Activated CD4-positive, CD25-positive, alpha-beta regulatory T cell (primary cell): ENCODE results near the gene PSEN2.

Experiments
- DNase-seq, 4 experiments: peaks; one replicate each; lab custom pipeline; 2025; lab: John Stamatoyannopoulos, UW

PSEN2 gene

GRCh38 chr1:226864311-226864710 lies 6.1 kb upstream of the PSEN2 start:
- DNase-seq: no peak

DNA sequence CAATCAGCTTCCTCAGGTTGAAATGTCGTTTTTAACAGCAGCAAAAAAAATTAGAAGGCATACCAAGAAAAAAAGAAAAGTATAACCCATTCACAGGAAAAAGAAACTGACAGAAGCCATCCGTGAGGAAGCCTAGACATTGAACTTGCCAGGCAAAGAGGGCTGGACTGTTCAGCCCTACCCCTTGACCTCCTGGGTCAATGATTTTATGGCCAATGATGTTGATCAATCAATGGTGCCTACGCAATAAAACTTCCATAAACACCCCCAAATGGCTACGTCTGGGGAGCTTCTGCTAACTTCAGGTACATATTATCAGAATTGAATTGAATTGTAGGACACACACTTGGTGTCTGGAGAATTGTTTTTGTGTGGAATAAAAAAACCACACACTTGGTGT lies 4.8 kb upstream of the PSEN2 start:
- DNase-seq: no peak

DNA sequence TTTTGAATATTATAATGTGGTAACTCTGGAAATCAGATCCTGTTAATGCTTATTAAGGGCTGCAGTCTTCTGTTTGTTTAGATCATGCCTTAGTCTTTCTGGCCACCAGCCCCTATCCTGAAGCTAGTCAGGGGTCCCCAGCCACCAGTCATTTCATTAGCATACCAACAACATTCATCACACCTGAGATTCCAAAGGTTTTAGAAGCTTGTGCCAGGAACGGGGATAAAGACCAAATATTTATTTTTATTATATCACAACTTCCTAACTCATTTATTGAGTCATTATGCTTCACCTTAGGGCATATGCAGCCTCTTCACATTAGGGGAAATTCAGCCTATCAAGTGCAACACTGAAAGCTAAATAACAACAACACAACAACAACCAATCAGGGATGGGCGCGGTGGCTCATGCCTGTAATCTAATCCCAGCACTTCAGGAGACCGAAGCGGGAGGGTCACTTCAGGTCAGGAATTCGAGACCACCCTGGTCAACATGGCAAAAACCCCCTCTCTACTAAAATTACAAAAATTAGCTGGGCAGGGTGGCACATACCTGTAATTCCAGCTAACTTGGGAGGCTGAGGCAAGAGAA lies 2.9 kb upstream of the PSEN2 start:
- DNase-seq: no peak

GRCh38 chr1:226868726-226869125 lies 1.7 kb upstream of the PSEN2 start:
- no peak for DNase-seq

GRCh38 chr1:226870026-226870400 lies 403 bp upstream of the PSEN2 start:
- DNase-seq: no peak

DNA sequence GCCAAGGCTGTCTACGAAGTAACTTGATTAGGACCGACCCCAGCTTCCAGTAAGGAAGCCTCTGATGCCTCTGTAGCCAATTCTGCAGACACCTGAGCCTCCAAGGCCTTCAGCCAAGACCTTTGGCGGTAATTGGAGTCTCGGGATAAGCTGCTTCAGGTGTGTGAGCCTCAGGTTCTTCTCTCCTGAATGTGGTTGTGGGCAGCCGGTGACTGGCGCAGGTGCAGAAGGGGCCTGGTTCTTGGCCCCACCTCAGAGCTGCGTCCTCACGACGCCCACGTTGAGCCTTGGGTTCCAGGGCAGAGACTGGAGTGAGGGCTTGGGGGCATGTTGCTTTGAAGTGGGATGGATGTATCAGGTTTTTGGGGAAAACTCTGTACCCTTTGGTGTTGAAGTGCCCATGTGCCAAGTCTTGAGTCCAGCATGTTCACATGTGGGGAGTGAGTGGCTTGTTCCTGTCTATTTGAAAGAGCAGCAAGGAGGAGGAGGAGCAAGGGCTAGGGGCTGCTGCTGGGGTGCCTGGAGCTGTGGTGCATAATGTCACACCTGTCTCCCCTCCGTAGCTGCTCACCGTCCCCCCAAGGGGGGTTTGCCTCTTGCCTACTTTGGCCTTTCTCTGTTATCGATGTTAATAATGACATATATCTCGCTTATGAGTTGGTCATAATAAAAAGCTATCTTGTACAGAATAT lies 1.4 kb downstream of the PSEN2 start:
- no peak for DNase-seq

DNA sequence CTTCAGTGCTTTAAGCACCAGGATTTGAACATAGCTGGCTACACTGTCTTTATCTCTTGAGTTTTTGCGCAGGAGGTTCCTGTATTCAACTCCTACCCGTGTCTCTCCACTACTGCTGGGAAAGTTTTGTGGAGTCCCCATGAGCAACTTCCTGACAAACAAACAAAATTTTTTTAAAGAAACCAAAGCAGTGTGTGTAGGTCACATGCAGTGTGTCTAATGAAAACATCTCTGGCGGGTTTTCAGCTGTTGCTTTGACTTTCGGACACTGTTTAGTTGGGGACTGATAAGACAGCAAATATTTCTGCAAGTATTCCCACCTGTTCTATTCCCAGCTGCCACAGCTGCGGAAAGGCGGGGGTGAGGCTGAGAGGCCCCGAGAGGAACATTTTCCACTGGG lies 2.0 kb downstream of the PSEN2 start:
- DNase-seq: no peak

DNA sequence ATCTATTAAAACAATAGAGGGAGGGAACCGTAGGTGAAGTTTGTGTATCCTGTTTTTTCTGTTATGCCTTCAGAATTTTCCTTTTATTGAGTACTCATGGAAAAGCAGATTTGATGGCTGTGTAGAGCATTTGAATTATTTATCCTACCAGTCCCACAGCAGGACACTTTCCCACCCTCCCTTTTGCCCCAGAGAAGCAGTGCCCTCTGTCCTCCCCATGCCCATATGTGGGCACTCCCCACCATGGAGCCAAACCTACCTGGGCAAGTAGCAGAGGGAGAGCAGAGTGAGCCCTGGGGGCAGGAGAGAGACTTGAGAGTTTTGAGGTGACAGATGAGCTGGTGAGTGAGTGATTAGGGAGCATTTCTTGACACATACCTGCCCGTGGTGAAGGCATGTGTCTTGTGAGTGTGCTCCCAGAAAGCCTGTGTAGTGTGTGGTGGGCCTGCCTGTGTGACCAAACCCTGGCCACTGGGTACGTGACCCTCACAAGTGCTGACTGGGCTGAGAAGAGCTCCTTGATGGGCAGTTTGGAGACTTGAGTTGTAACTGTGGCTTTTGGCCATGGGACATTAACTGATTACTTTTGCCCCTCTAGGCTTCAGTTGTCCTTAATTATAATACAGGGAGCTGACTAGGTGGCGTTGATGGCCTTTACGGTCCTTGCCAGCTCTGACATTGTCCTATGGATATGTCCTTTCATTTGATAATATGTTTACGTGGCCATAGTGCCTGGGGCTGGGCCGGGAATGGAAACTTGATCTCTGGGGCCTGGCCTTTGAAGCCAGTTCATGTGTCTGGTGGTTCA lies 3.6 kb downstream of the PSEN2 start:
- no peak for DNase-seq

DNA sequence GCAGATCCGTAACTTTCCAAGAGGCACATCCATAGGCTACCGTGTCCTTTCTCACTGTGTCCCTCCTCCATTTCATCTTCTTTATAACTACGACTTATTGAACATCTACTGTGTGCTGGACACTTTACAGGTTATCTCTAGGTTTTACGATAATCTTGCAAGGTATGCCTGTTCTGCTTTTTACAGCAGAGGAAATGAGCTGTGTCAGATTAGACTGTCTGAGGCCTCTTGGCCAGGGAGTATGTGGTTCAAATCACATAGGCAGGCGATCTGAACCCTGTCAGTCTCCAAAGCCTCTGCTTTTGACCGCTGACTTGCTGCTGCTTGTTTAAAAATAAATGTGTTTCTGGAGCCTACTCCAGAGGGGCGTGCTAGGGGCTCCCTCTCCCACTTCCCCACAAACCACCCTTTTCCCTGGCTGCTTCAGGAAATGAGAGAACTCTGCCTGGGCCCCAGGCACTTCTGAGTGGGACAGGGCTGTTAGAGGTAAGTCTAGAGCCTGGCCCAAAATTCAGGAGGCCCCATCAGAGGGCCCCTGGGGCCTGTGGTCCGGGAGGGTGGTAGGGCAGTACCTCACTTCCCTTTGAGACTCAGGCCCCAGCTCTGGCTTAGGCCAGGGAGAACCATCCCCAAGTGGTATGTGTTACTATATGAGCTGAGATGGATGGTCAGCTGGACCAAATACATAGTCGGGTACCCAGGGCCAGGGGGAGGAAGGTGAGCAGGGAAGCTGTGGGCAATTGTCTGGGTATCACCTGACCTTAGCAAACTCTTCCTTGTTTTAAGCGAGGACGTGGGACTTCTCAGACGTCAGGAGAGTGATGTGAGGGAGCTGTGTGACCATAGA lies 4.4 kb downstream of the PSEN2 start:
- DNase-seq: no peak

- DNase-seq: no peak
Observed at GRCh38 chr1:226875641-226876295, 5.4 kb downstream of the PSEN2 start.

DNA sequence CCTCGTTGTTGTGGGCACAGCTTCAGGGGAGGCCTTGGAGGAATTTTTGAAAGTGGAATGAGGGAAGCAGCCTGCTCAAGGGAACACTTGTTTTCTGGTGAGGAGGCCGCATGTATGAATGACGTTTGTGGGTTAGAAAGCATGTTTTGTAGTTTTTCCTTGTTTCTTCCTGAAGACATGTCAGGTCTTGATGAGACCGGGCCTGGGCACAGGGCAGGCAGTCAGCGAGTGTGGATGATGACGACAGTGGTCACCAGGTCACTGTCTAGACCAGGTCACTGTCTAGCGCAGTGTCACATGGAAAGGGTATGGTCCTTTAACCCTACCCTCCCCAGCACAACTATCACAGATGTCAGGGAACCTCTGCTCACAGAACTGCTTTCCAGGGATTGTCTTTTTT lies 7.3 kb downstream of the PSEN2 start:
- DNase-seq: no peak

DNA sequence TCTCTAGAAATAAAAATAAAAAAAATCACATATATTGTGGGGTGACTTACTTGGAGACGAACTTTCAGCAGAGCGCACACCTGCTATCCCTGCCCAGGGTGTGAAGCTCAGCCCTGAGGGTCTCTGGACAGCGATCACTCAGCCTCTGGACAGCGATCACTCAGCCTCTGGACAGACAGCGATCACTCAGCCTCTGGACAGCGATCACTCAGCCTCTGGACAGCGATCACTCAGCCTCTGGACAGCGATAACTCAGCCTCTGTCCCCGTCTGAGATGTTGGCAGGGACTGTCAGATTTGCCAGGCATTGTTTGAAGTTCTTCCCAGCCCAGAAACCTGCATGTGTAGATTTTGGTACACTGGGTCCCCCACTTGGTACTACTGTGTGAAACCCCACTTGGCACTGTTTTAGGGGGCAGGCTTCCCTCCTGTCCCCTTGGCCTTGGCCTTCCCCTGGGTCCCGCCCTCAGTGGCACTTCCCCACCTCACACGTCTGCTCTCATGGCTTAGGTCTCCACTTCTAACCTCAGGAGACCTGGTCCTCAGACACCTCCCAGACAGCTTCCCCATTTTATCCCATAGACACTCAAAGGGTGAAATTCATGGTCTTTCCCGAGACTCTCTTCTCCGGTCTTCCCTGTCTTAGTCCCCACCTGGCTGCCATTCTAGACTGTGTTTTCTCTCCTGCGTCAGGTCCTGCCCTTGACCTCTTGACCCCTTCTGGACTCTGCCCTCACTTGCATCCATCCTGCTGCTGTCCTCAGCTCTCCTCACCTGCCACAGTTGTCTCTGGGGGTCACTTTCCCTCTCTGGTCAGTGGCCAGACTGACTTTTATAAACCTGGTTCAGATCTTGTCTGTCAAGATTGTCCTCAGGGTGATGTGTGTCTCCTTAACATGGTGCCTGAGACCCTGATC lies 10.2 kb downstream of the PSEN2 start:
- DNase-seq: no peak

GRCh38 chr1:226881515-226882185 lies 11.2 kb downstream of the PSEN2 start:
- DNase-seq: no peak

DNA sequence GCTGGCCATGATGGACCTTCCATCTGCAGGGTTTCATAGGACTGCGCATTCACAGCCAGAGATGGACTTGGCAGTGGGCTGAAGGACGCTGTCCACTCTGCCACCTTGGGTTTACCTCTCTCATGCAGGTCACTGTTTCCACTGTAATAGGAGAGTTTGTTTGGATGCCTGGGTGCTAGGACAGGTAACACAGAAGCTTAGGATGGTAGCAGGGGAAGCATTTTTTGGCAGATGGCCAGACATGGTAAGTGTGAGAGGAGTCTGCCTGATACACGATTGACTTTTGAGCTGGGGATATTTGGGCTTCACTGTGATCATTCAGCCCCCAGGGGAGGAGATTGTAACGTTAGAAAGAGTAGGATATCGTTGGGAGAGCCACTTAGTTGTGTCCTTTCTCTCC lies 11.8 kb downstream of the PSEN2 start:
- DNase-seq: no peak

DNA sequence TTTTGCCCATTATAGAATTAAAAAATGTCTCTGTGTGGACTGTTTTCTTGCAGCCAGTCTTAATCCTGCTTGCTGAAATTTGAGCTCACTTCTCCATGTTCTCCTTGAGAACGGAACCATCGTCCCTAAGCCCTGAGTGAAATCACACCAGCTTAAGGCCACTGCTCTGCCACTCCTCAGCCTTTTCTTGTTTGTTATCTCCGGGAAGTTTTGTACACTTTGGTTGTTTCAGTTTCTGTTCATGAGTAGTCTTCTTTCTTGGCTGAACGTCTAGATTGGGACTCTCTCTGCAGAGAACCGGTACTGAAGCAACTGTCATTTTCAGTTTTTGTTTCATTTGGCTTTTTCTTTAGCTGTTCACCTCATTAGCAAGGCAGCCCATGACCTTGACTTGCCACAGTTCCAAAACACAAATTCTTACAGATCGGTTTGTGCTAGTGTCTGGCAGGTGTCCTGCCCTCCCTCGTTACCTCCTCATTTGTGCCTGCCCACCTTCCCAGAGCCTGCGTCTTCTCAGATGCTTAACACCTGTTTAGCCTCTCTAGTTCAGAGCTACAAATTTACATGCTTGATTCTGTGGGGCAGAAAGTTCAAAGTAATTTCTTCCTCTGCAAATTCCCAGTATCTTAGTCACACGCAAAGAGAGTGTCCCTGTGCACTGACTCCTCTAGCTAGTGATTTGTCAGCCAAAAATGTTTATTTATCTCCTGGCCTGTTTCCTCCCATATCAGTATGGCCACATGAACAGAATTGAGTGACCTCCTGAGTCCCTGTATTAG lies 12.4 kb downstream of the PSEN2 start:
- DNase-seq: no peak

DNA sequence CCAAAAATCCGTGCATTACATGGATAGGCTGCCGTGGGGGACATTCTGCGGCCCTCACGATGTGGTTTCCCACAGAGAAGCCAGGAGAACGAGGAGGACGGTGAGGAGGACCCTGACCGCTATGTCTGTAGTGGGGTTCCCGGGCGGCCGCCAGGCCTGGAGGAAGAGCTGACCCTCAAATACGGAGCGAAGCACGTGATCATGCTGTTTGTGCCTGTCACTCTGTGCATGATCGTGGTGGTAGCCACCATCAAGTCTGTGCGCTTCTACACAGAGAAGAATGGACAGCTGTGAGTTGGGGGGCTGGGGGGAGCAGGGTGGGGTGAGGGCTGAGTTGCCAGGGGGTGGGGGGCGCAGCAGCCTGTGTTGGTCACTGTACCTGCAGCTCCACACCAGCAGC lies 13.2 kb downstream of the PSEN2 start:
- no peak for DNase-seq

GRCh38 chr1:226884116-226884625 lies 13.8 kb downstream of the PSEN2 start:
- DNase-seq: no peak

DNA sequence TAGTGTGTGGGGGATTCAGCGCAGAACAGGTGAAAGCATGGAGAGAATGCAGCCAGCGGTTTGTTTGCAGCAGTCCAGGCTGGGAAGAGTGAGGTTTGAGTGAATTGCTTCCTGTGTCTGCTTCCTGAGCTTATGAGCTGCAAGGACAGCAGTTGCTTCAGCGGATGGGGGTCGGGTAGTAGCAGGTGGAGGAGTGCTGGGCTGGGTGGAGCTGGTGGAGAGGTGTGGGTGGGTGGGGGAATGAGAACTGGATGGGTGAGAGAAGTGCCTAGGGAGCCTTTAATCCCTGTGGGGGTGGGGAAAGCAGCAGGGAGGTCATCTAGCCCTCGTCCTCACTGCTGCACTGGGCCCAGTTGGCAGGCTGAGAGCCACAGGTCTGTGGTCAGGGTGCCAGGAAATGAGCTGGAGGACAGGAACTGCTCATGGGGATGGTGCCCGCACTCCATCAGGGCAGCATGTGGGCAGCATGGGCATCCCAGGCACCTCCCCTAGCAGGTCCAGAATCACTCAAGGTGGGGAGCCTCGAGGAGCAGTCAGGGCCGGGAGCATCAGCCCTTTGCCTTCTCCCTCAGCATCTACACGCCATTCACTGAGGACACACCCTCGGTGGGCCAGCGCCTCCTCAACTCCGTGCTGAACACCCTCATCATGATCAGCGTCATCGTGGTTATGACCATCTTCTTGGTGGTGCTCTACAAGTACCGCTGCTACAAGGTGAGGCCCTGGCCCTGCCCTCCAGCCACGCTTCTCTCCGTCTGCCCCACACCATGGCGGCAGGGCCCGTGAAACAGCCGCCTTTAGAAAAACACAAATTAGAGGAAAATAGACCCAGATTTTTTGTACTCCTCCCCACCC lies 14.8 kb downstream of the PSEN2 start:
- DNase-seq: no peak
